GM12892 (cell line): ENCODE data around the gene CD1D.

Experiments
- DNase-seq: peaks from one replicate; pipeline ENCODE4 v3.0.0; 2011; ENCODE audit not compliant: insufficient read length
- FAIRE-seq: peaks from 2 replicates; lab custom pipeline; 2011; peaks lifted over from hg19 to GRCh38; lab: Jason Lieb, UNC
- POLR2A ChIP-seq: IDR thresholded peaks from 2 replicates; pipeline ENCODE4 v1.6.1; 2011; ENCODE audit warnings: low read depth, low read length, control low read depth
- POLR2AphosphoS5 ChIP-seq: IDR thresholded peaks from 2 replicates; pipeline ENCODE4 v1.6.1; 2011; ENCODE audit warnings: low read depth, low read length, control low read depth
- TAF1 ChIP-seq: IDR thresholded peaks from 2 replicates; pipeline ENCODE4 v1.6.1; 2011; ENCODE audit warnings: low read depth, mild to moderate bottlenecking, control low read depth, low read length, borderline replicate concordance

The CD1D gene

DNA sequence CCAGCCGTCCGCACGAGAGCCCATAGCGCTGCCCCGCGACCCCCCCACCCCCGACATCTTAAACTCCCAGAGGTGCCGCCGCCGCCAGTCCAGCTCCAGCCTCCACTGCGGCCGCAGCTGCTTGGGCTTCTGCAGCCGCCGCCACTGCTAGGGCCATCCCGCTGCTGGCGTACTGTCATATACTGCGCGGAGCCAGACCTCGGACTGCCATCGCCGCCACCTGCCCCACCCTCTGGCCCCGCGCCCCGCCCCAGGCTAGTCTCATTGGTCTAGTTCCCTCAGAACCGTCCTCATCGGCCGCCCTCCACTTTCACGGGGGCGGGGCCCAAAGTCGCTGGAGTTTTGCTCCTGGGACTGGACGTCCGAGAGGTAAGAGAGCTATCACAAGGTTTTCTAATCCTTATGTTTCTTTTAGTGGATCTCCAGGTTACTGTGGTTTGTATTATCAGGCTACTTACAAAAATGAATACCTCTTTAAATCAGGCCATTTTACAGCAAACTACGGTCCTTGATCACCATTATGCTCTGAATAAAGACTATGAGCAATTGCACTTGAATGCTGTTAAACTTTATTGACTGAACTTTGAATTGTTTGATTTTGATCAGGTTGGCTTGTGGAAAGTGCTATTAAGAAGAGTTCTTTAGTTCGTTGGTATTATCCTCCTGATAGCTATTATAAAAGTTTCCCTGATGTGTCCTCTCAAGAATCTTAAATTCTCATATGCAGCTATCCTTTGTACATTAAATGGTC is 2.8 kb upstream of the CD1D start:
- TF ChIP-seq POLR2A (no peak), TAF1 (no peak), POLR2AphosphoS5 (no peak)
- no peak for DNase-seq
- FAIRE-seq: no peak

DNA sequence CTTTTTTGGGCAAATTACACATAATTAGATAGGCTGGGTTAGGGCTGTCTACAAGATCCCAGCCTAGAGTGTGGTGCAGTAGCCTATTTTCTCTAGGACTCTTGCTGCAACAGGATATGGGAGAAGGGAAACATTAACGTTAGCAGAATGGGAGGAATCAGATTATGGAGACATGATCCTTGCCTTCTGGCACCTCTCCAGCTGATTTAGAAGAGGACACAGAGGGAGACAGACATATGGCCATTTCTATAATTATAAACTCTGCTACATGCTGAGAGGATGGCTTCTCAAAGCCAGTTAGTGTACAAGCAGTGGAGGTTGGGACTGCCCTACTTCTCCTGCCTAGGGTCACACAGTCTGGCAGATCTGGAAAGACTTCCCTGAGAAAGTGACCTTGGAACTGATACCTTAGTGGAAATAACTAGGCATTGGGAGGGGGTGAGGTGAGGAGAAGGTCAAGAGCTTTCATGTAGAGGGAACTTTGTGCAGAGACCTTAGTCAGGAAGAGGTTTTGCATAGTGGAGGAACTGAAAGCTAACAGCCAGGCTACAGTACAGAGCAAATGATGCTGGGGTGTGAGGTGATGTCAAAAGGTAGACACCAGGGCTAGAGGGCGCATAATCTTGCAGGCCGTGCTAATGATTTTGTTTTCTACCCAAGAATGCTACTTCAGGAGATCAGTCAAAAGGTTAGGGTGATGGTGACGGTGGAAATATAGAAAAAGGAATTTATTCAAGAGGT is 1.2 kb upstream of the CD1D start:
- peak; percentile 90 for FAIRE-seq
- no peak for TF ChIP-seq POLR2A
- TF ChIP-seq POLR2AphosphoS5: no peak
- TF ChIP-seq TAF1: no peak
- no peak for DNase-seq

DNA sequence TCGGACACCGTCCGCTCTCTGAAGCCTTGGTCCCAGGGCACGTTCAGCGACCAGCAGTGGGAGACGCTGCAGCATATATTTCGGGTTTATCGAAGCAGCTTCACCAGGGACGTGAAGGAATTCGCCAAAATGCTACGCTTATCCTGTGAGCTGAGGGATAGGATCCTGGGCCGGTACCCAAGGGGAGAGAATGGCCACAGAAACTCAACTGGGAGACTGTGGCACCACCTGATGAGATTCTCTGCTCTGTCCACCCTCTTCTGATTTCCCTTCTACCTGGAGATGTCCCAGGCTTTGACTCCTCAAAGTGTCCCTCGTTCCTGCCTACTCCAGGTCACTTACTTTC is 855 bp downstream of the CD1D start:
- TF ChIP-seq POLR2A (no peak), TAF1 (no peak), POLR2AphosphoS5 (no peak)
- no peak for FAIRE-seq

DNA sequence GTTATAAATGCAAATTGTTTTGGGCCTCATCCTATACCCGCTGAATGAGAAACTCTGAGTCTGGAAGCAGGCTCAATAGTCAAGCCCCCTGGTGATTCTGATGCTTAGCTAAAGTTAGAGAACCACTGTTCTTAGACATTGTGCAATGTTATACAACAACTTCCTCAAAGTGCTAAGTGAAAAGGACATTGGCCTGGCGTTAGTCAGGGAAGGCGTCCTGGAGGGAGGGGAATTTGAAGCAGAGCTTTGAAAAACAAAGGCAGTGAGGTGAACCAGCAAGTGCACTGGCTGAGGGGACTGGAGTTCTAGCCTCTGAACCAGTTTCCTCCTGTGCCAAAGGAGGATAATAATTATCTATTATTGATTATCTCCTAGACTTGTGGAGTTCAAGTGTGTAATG is 5.1 kb downstream of the CD1D start:
- DNase-seq (no peak), FAIRE-seq (no peak)
- no peak for TF ChIP-seq POLR2A
- no peak for TF ChIP-seq POLR2AphosphoS5

More for the DNA sequence above, 855 bp downstream of the CD1D start:
- DNase-seq: no peak

DNA sequence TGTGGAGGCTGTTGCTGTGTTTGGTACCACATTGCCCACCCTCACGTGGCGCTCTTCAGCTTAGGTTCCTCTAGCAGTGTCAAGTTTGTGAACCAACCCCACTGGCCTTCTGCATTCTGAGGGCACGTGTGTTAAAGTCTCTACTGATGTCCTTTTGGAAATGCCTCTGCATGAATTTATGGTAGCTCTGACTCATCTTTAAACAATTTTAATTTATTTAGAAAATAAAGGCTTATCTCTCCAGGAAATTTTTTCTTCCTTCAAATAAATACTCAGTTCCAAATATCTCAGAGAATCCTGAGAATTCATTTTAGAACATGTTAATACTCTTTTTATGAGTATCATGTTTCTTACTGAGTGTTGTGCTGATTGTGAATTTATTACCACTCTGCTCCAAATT is 5.5 kb downstream of the CD1D start:
- no peak for FAIRE-seq

DNA sequence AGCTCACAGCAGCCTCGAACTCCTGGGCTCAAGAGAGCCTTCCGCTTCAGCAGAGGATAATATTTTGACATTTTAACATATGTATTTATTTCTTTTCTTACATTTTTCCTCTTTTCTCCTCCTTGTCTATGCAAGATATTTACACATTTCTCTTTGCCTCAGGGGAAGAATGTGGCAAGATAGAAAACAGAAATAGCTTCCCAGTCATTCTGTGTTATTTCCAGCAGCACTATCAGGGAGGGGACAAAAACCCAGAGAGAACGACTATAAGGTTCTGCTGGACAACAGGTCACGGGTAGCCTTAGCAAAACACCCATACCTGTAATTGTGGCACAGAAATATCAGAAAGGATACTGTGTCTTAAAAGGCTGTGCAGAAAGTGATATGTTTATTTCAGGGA is 7.9 kb downstream of the CD1D start:
- FAIRE-seq (no peak), DNase-seq (no peak)
- TF ChIP-seq POLR2A: no peak

More for the DNA sequence above, 5.5 kb downstream of the CD1D start:
- no peak for DNase-seq
- no peak for TF ChIP-seq TAF1
- no peak for TF ChIP-seq POLR2AphosphoS5
- TF ChIP-seq POLR2A: no peak

DNA sequence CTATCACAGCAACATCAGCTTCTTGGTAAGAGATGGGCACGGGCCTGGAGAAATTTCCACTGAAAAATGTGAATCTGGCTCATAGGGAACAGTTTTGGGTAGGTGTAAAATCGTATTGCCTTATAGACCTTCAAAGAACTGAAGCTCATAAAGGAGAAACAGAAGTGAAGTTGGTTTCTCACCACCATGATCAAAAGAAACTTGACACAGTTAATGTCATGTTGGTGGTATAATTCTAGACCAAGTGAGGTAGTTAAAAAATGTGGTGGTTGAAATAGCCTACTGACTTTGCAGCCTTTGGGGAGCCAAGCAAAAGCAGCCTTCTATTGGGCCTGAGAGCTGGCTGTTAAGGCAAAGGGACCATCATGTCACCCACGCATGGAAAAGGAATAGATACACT is 8.9 kb downstream of the CD1D start:
- TF ChIP-seq POLR2A (no peak), POLR2AphosphoS5 (no peak), TAF1 (no peak)
- FAIRE-seq (no peak), DNase-seq (no peak)

DNA sequence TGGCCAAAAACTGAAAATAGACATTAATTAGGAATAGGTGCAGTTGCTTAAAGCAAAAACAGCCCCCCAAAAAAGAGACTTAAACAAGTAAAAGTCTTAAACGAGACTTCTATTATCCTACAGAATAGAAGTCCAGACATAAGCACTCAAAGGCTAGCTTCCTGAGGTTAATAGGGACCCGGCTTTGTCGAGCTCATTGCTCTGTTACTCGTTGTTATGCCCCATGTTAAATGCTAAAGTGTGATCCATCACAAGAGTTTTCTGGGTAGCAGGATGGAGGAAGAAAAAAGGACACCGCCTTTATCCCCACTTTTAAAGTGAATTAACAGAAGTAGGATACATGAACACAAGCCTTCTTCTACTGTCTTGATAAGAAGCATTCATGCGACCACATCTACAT is 10.6 kb downstream of the CD1D start:
- TF ChIP-seq POLR2AphosphoS5: no peak
- TF ChIP-seq TAF1: no peak
- no peak for DNase-seq
- no peak for FAIRE-seq

DNA sequence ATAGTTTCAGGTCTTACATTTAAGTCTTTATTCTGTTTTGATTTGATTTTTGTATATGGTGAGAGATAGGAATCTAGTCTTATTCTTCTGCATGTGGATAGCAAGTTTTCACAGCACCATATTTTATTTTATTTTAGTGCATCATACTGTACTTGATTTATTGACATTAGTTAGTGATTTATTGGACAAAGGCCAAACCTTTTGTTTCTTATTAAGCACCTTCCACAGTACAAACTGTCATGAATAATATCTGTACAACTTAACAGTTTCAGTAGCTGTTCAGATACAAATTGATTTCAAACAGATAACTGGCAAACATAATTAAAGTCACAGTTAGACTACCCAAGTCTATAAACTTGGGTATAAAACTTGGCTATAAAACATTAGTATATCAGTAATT is 15.8 kb downstream of the CD1D start:
- no peak for FAIRE-seq

DNA sequence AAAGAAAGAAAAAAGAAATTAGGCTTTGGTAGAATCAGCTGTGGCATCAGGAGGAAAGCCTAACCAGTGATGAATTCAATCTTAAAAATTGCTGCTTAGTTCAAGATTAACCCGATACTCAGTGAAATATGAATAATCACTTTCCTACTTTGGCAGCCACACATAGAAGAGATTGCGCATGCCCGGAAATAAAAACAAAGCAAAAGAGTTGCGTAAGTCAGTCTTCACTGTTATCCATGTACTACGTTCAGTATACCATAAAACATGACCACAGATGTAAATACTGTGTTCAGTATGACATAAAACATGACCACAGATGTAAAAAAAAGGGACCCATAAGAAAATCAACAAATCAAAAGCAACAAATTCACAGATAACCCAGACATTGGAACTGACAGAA is 19.2 kb downstream of the CD1D start:
- TF ChIP-seq POLR2AphosphoS5 (no peak), TAF1 (no peak), POLR2A (no peak)
- no peak for DNase-seq
- no peak for FAIRE-seq

More for the DNA sequence above, 15.8 kb downstream of the CD1D start:
- no peak for TF ChIP-seq POLR2A
- no peak for TF ChIP-seq TAF1
- no peak for DNase-seq

DNA sequence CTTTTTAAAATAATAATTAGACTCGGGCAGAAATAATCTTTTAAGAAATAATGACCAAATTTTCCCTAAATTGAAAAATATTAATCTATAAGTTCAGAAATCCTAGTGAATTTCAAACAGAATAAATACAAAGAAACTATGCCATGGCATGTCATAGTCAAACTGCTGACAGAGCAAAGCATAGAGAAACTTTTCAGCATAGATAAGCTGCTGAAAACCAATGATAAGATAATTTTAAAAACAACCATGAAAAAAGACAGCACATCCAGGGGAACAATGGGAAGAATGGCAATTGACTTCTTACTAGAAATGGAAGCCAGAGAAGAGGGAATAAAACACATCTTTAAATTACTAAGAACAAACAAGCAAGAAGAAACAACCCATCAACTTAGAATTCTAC is 19.8 kb downstream of the CD1D start:
- FAIRE-seq (no peak), DNase-seq (no peak)
- TF ChIP-seq POLR2AphosphoS5 (no peak), TAF1 (no peak), POLR2A (no peak)
